Neuron (in vitro differentiated cells): ENCODE results near the gene TTC23L.
"Not testable (repeated sequence)": the region's sequence is repeated elsewhere in the genome, so short reads cannot be mapped to it uniquely, and the experiment has no call there.

Source experiments
- H2AFZ ChIP-seq: one replicate; pipeline ENCODE4 v1.6.1; 2013; ENCODE audit warnings: low read depth, mild to moderate bottlenecking, inconsistent platforms, low read length, moderate library complexity
- H3K27me3 ChIP-seq: one replicate; pipeline ENCODE4 v1.6.1; 2013; ENCODE audit warnings: low read length; ENCODE audit not compliant: insufficient read depth
- H3K36me3 ChIP-seq: one replicate; pipeline ENCODE4 v1.6.1; 2013; ENCODE audit warnings: low read length; ENCODE audit not compliant: insufficient read depth
- H3K4me1 ChIP-seq: one replicate; pipeline ENCODE4 v1.6.1; 2013; ENCODE audit warnings: low read length; ENCODE audit not compliant: insufficient read depth
- H3K4me3 ChIP-seq: 2 replicates; pipeline ENCODE4 v1.5.1; 2013; ENCODE audit warnings: mild to moderate bottlenecking, low read length, moderate library complexity
- H3K9me3 ChIP-seq: one replicate; pipeline ENCODE4 v1.6.1; 2013; ENCODE audit warnings: low read length

The TTC23L gene

GRCh38 chr5:34923256-34923655 lies 84.3 kb downstream of the TTC23L start:
- H2AFZ ChIP-seq, H3K4me3 ChIP-seq, H3K4me1 ChIP-seq, H3K27me3 ChIP-seq, H3K9me3 ChIP-seq: not testable (repeated sequence)
- peaks cover 75% of the 10 kb centered on the region for H3K36me3 ChIP-seq

- no peaks in the 10 kb centered on the region for H3K9me3 ChIP-seq
- no peak overlapping the region for H2AFZ ChIP-seq
- no peak overlapping the region for H3K4me3 ChIP-seq
- H3K36me3 ChIP-seq, result peaks cover 71% of the 10 kb centered on the region
- no peaks in the 10 kb centered on the region for H3K4me1 ChIP-seq
- no peaks in the 10 kb centered on the region for H3K27me3 ChIP-seq
Observed at GRCh38 chr5:34923694-34924461, 84.9 kb downstream of the TTC23L start.

- H3K9me3 ChIP-seq, result no peaks in the 10 kb centered on the region
- no peaks in the 10 kb centered on the region for H3K4me1 ChIP-seq
- no peak overlapping the region for H2AFZ ChIP-seq
- no peaks in the 10 kb centered on the region for H3K27me3 ChIP-seq
- peaks cover 69% of the 10 kb centered on the region for H3K36me3 ChIP-seq
- no peak overlapping the region for H3K4me3 ChIP-seq
Observed at GRCh38 chr5:34924462-34924765, 85.5 kb downstream of the TTC23L start.

GRCh38 chr5:34926318-34926888 lies 87.4 kb downstream of the TTC23L start:
- Histone ChIP-seq H2AFZ (no peak overlapping the region), H3K9me3 (no peaks in the 10 kb centered on the region), H3K27me3 (no peaks in the 10 kb centered on the region), H3K4me1 (peaks cover 10% of the 10 kb centered on the region), H3K4me3 (no peak overlapping the region), H3K36me3 (peaks cover 52% of the 10 kb centered on the region)

- no peak overlapping the region for H2AFZ ChIP-seq
- H3K4me1 ChIP-seq, result peaks cover 15% of the 10 kb centered on the region
- no peak overlapping the region for H3K4me3 ChIP-seq
- H3K9me3 ChIP-seq, result no peaks in the 10 kb centered on the region
- H3K27me3 ChIP-seq, result no peaks in the 10 kb centered on the region
- peaks cover 39% of the 10 kb centered on the region for H3K36me3 ChIP-seq
Observed at GRCh38 chr5:34927785-34928184, 88.8 kb downstream of the TTC23L start.

- Histone ChIP-seq H2AFZ (peak overlapping the region; percentile 43), H3K4me3 (peak overlapping the region; percentile 95), H3K27me3 (no peaks in the 10 kb centered on the region), H3K36me3 (peaks cover 36% of the 10 kb centered on the region), H3K9me3 (no peaks in the 10 kb centered on the region), H3K4me1 (peaks cover 15% of the 10 kb centered on the region)
Observed at GRCh38 chr5:34928267-34928666, 89.3 kb downstream of the TTC23L start.

- peaks cover 33% of the 10 kb centered on the region for H3K36me3 ChIP-seq
- H3K4me1 ChIP-seq, result peaks cover 15% of the 10 kb centered on the region
- H3K9me3 ChIP-seq, result no peaks in the 10 kb centered on the region
- peak within 1 kb of the TSS; percentile 95 for H3K4me3 ChIP-seq
- peak within 1 kb of the TSS; percentile 77 for H2AFZ ChIP-seq
- no peaks in the 10 kb centered on the region for H3K27me3 ChIP-seq
Observed at GRCh38 chr5:34929134-34929719, 90.3 kb downstream of the TTC23L start, which contains the start of gene DNAJC21. TSS of gene DNAJC21 (plus strand) at chr5:34929559. CDS start at chr5:34929820, 261 bp downstream.

- no peaks in the 10 kb centered on the region for H3K9me3 ChIP-seq
- H2AFZ ChIP-seq, result peak overlapping the region; percentile 77
- H3K4me1 ChIP-seq, result peaks cover 15% of the 10 kb centered on the region
- peak overlapping the region; percentile 95 for H3K4me3 ChIP-seq
- H3K36me3 ChIP-seq, result peaks cover 26% of the 10 kb centered on the region
- H3K27me3 ChIP-seq, result no peaks in the 10 kb centered on the region
Observed at GRCh38 chr5:34929720-34930461, 90.9 kb downstream of the TTC23L start.

GRCh38 chr5:34930462-34930844 lies 91.5 kb downstream of the TTC23L start:
- peaks cover 15% of the 10 kb centered on the region for H3K4me1 ChIP-seq
- H3K4me3 ChIP-seq, result peak overlapping the region; percentile 95
- H3K36me3 ChIP-seq, result peaks cover 21% of the 10 kb centered on the region
- peak overlapping the region; percentile 77 for H2AFZ ChIP-seq
- no peaks in the 10 kb centered on the region for H3K9me3 ChIP-seq
- H3K27me3 ChIP-seq, result no peaks in the 10 kb centered on the region

GRCh38 chr5:34930870-34931269 lies 91.9 kb downstream of the TTC23L start:
- H3K4me1 ChIP-seq, result peaks cover 15% of the 10 kb centered on the region
- peak overlapping the region; percentile 95 for H3K4me3 ChIP-seq
- H2AFZ ChIP-seq, result peak overlapping the region; percentile 77
- no peaks in the 10 kb centered on the region for H3K9me3 ChIP-seq
- peaks cover 22% of the 10 kb centered on the region for H3K36me3 ChIP-seq
- no peaks in the 10 kb centered on the region for H3K27me3 ChIP-seq

GRCh38 chr5:34932947-34933346 lies 94.0 kb downstream of the TTC23L start:
- Histone ChIP-seq H3K36me3 (peaks cover 28% of the 10 kb centered on the region), H3K9me3 (no peaks in the 10 kb centered on the region), H3K4me3 (no peak overlapping the region), H3K4me1 (peaks cover 15% of the 10 kb centered on the region), H3K27me3 (no peaks in the 10 kb centered on the region), H2AFZ (no peak overlapping the region)

- peaks cover 68% of the 10 kb centered on the region for H3K36me3 ChIP-seq
- no peak overlapping the region for H3K4me3 ChIP-seq
- no peaks in the 10 kb centered on the region for H3K27me3 ChIP-seq
- no peaks in the 10 kb centered on the region for H3K4me1 ChIP-seq
- no peak overlapping the region for H2AFZ ChIP-seq
- H3K9me3 ChIP-seq, result no peaks in the 10 kb centered on the region
Observed at GRCh38 chr5:34941936-34942335, 103.0 kb downstream of the TTC23L start.

GRCh38 chr5:34944044-34944443 lies 105.1 kb downstream of the TTC23L start:
- Histone ChIP-seq H3K4me3 (no peak overlapping the region), H2AFZ (no peak overlapping the region), H3K27me3 (no peaks in the 10 kb centered on the region), H3K9me3 (no peaks in the 10 kb centered on the region), H3K36me3 (peaks cover 57% of the 10 kb centered on the region), H3K4me1 (no peaks in the 10 kb centered on the region)
